Keratinocyte (primary cell): ENCODE data around the gene MRPL53.
A peak's percentile ranks its signal among the peaks of the same experiment; 100 is the strongest.

Source experiments
- CTCF ChIP-seq, 3 experiments: IDR thresholded peaks in 1 of 3; conservative IDR thresholded peaks in 1 of 3; optimal IDR thresholded peaks in 1 of 3; 2 replicates in 2 of 3; 3 replicates in 1 of 3; pipeline versions ENCODE3 to v1.5.1; 2011; ENCODE audit warnings: low read length in 3 of 3, mild to moderate bottlenecking in 3 of 3, moderate library complexity in 2 of 3, control low read depth in 1 of 3, inconsistent platforms in 1 of 3; ENCODE audit not compliant: insufficient read depth in 2 of 3; ENCODE audit errors: extremely low read depth in 1 of 3
- EZH2 ChIP-seq: IDR thresholded peaks from one replicate; pipeline ENCODE4 v1.6.1; 2012; ENCODE audit warnings: inconsistent platforms, mild to moderate bottlenecking, low read length, moderate library complexity

GRCh38 chr2:74474899-74475298 lies 2.4 kb upstream of the MRPL53 start:
- TF ChIP-seq CTCF (optimal IDR thresholded peaks at IDR 0.05 in 1 of 3, IDR thresholded peaks at IDR 0.05 in 1 of 3, conservative IDR thresholded peaks at IDR 0.05 in 1 of 3; ENCODE audit: extremely low read depth in 1 of 3, insufficient read depth in 2 of 3, low read length in 3 of 3): peak; percentile 49 to 51 (median 51)
- no peak for TF ChIP-seq EZH2
